ENCODE data around the gene ATMIN. TPM values are rescaled to one million over a fixed set of nuclear protein-coding genes. Genes with fewer than 3 reads are reported as not detected.

ATMIN gene
- total RNA-seq, 1 experiment from 2014 or later, result 44.2 TPM

DNA sequence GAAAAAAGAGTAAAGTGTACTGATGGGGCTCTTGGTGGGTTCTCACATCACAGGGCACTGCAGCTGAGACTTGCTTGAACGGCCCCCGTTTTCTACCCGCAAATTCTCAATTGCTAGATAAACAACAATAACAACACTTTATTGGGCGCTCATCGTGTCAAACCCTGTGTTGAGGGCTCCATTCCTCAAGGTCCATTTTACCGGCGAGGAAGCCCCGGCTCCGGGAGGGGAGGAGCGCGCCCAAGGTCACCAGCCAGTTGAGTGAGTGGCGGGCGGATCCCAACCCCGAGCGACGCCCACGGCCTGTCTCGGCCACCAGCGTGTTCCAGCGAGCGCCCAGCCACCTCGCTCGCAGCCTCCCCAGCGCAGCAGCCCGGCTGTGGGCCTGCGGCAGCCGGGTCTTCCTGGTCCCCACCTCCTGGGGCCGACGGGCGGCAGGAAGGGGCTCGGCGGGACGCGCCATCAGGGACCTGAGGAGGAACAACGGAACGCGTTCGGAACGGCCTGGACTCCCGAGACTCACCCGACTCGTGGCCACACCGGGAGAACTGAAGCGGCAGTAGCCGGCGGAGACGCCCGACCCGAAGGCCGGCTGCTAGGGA, 29.3 kb upstream of the ATMIN start:
- DNase-seq (ENCODE audit: low spot score), result peak; percentile 20

DNA sequence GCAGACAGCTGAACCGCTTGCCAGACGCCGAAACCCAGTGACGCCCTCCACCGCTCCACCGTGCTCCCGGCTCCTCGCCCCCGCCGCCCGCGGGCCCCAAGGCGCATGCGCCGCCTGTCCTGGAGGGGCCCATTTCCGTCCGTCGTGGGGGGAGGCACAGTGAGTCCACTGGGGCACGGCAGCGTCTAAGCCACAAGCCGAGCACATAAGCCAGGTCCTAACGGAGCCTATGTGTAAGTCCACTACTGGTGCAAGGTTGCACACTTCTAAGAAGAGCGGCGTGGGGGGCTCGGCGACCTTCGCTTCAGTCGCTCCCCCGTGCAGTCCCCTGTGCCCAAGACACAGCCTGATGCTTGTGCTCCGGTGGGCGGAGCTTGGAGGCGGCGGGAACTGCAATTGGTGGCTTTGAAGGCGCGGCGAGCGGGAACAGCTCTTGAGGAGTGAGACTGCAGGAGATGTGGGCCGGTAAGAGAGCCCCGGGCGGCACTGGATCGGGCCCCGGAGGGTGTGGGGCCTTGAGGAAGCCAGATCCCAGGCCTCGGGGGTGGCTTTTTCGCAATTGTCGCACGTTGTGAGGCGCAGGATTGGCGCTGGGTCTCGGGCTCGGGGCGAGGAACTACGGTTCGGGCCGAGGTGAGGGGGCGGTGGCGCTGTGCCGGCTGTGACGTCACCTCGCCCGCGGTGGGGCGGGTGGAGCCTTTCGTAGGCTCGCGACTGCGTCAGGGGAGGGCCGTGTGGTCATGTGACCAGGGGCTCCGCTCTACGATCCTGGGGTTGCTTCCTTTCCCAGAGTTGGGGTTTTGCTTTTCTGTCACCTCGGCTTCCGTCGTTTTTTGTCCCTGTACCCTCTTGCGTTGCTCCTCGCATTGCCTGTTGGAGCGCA, 28.6 kb upstream of the ATMIN start, which contains the start of the genes CENPN and CMC2:
Gene CENPN, plus strand, starts transcription at position 402 of the 883 bp plus-strand sequence. CDS start 4,726 bp downstream, outside the sequence.
Gene CMC2, minus strand, starts transcription at position 73 of the 883 bp plus-strand sequence. CDS start 9,491 bp downstream, outside the sequence.
- peak; percentile 97 for DNase-seq (ENCODE audit: low spot score)

DNA sequence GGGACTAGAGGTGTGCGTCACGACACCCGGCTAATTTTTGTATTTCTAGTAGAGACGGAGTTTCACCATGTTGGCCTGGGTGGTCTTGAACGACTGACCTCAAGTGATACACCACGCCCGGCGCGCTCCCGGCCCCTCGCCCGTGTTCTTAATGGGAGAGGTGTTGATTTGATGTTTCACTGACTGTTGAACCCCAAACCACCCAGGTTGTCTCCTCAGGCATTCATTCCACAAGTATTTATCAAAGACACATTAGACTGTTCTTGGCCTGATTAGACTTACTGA, 27.2 kb upstream of the ATMIN start:
- no peak for DNase-seq (ENCODE audit: low spot score)

DNA sequence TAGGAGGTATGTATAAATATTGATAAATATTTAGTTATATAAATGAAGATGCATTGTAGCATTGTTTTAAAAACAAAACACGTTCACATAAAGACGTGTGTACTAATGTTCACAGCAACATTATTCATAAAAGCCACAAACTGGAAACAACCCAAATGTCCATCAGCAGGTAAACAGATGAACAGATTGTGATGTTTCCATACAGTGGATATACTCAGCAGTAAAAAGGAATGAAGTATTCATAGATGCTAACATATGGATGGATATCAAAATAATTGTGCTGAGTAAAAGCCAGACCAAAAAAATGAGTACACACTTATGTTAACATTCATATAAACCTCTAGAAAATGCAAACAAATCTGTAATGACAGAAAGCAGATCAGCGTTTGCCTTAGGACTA, 22.7 kb upstream of the ATMIN start:
- DNase-seq (ENCODE audit: low spot score), result no peak

DNA sequence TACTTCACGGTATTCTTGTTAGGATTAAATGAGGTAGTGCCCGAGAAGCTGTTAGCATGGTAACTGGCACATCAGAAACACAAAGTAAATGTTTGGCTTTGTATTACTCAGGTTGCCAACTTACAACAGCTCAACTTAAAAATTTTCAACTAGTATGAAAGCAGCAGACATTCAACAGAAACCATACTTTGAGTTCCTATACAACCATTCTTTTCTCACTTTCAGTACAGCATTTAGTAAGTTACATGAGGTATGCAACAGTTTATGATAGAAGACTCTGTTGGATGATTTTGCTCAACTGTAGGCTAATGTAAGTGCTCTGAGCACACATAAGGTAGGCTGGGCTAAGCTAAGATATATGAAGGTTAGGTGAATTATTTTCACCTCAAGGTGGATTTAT, 21.0 kb upstream of the ATMIN start:
- no peak for DNase-seq (ENCODE audit: low spot score)

DNA sequence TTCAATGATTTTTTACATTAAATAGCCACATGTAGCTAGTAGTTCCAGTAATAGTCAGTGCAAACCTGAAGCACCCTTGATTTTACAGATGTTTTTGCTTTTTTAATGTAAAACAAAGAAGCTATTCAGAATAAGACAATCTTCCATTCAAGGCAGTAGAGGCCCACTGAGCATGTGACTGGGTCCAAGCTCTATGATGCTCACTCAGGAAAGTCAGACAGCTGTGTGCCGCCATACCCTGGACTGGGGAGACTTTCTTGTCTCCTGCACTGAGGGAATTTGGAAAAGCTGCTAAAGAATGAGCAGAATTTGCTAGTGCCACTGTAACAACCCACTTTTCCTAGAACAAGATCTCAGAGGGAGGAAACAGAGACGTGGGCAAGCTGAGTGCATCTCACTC, 17.1 kb upstream of the ATMIN start:
- no peak for DNase-seq (ENCODE audit: low spot score)

DNA sequence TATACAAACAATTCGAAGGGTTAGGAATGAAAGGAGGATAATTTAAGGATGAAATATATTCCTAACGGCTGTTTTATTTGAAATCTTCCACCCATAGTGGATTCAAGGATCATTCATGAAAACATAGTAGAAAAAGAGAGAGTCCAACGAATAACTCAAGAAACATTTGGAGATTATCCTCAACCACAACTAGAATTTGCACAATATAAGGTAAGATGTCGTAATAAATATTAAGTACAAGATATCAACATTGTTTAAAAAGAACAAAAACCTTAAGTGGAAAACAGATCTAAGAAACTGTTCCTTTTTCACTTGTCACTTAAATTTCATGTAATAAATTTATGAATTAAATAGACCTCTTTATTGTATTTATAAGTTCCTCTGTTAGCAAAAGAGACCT, 9.2 kb upstream of the ATMIN start:
- DNase-seq (ENCODE audit: low spot score), result no peak

DNA sequence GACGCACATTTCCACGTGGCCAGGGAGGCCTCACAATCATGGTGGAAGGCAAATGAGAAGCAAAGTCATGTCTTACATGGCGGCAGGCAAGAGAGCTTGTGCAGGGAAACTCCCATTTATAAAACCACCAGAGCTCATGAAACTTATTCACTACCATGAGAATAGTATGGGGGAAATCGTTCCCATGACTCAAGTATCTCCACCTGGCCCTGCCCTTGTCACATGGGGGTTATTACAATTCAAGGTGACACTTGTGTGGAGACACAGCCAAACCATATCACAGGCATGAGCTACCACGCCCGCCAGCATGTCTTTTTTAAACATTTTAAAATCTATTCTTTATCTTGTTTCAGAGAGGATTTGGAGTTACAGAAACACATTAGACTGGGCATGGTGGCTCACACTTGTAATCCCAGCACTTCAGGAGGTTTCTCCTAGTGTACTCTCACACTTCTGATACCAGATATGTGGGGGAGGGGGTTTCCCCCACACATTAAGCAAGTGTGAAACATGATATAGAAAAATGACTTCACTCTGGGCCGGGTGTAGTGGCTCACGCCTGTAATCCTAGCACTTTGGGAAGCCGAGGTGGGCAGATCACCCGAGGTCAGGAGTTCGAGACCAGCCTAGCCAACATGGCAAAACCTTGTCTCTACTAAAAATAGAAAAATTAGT, 5.6 kb upstream of the ATMIN start:
- DNase-seq (ENCODE audit: low spot score), result no peak

DNA sequence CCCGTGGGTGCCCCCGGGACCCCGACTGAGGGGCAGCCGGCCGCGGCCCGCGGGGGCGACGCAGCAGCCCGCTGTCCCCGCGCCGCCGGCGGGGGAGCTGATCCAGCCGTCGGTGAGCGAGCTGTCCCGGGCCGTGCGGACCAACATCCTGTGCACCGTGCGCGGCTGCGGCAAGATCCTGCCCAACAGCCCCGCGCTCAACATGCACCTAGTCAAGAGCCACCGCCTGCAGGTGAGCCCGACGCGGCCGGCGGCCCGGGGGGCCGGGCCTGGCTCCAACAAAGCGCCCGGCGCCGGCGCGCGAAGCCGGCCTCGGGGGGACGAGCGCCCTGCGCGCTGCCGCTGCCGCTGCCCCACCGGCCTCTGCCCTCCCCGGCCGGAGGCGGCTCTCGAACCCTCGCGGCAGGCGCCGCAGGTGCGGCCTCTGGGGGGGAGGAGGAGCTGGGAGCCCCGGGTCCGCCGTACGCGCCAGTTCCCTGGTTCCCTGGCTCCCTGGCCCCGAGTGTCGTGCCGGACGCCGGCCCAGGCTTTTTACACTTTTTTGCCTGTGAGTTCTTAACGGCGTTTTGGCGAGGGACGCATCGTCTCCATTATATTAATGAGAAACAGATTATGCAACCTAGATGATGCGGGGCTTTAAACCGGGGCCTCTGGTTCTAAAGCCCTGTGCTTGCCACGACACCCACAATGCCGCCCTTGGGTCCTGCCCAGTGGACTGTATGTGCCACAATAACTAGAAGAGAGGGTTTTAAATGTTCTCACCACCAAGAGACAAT, 521 bp downstream of the ATMIN start:
- DNase-seq (ENCODE audit: low spot score), result no peak

DNA sequence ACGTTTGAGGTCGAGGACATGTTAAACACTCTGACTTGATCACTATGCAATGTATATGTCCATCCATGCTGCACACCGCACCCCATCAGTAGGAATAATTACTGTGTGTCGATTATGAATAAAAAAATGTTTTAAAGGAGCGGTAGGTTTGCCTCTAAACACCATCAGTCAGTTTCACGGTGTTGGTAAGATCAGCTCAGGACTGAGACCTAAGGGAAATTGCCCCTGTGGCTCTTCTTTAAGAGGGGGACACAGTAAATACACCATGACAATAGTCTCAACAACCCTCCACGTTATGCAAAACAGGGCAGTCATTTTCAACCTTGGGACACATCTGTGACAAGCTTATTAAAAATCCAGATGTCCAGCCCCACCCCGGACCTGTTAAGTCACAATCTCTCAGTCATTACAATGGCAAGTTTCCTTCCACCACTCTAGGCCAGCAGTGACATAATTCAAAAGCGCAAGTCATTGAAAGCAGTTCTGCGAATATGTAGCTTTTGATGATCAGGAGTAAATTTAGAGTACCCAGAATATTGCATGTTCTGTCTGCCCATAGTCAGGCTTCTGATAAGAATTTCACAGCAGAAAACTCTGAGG, 1.2 kb downstream of the ATMIN start:
- no peak for DNase-seq (ENCODE audit: low spot score)

DNA sequence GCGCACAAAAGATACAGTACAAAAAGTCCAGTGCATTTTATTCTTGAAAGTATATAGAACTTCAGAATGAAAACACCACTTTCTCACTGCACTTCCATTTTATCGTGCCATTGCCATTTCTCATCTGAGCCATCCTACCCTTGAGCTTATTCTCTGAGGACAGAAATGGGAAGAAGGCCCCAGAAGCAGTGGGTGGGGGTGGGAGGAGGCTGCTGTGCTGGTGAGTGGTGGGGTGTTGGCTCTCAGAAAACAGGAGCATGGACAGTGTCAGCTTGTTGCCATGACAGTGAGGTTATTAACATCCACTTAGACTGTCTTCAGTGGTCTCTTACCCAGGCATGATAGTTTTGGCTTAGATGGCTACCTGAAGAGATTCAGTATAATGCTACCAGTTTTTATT, 4.5 kb downstream of the ATMIN start:
- no peak for DNase-seq (ENCODE audit: low spot score)

DNA sequence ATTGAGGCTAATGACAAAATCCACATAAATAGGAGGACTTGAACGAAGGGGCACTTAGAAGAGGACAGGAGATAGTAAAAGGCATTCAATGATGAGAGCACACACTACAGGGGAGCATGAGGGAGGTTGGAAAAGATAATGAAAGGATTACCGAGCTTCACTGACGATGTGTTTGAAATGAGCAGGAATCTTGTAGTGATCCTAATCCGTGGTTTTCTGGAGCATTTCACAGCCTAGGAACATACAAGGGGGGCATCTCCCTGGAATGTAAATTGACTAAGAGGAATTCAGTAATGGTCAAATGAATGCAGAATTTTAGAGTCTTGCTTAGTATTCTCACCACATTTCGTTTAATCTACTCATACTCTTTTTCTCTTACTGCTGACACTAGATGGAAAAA, 5.2 kb downstream of the ATMIN start:
- DNase-seq (ENCODE audit: low spot score), result no peak

DNA sequence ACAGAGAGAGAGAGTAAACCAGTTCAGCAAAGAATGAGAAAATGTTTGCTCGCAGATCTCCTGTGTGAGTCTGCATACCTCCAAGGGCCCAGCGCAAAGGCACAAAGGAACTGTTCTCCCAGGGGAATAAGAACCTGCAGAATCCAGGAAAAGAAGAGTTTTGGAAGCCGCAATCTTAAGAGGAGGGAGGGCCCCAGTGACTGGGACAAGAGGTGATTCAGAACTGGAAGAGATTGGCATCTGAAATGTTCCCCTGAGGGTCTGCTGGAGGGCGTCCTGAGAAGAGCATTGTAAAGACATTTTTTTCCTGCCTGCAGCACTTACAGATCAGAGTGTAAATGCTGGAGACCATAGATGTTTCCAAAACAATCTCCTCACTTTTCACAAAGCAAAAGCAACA, 6.1 kb downstream of the ATMIN start:
- DNase-seq (ENCODE audit: low spot score), result no peak

DNA sequence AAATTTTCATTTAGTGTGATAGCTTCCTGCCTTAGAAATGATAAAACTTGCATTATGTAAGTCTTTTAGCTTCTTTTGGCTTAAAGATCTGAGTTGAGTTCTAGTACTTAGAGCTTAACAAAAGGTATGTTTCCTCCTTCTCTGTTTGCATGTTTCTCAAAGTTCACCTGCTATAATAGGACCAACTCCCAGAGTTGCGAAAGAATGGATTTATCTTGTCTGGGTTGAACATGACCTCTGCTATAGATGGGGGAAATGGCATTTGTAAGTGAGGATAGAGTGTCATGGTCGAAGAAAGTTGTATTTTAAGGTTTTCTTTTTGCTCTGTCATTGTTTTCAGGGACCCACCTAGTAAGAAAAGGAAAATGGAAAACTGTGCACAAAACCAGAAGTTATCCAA, 7.2 kb downstream of the ATMIN start:
- no peak for DNase-seq (ENCODE audit: low spot score)

DNA sequence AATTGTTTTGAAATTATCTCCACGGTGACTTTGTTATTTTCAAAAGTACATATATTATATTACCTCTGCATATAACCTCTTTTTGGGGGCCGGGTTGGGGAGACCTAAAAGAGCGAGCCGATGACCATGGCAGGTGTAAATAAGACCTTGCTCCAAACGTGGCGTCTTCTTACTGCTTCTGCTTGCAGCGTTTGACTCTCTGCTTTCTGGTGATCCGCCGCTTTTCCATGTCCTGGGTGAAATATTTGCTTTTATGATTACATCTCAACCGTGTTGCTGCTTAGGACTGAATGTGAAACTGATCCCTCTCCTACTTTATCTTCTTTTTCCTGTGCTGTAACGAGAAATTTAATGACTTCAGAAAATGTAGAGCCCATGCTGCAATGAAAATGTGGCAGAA, 18.1 kb downstream of the ATMIN start:
- no peak for DNase-seq (ENCODE audit: low spot score)

DNA sequence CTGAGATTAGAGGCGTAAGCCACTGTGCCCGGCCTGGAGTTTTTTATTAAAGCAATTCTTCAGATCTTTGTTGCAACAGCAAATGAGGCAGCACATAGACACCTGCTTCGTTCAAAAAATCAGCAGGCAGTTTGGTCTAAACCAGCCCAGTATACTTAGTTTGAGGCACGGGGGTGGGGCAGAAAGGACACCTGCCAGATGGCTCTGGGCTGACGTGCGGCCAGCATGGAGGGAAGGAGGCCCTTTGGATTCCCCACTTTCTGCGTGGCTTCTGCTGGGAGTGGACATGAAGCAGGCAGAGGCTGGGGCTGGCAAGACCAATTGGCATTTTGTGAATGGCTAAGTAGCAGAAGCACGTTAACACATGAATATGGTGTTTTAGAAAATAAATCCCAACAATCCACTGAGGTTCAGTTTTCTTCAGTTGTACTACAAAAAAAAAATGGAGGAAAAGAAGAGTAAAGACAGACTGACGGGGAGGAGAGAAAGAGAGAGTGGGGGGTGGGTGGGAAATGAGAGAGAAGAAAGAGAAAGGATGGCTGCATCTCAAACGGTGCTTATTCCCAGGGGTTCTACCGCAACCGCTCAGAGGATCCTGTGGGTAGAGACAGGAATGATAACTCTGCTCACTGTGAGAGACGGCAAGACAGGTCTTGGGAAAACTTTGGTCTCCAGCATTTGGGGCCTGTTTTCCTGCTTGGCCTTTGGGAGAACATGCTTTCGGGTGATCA, 25.1 kb downstream of the ATMIN start:
- no peak for DNase-seq (ENCODE audit: low spot score)

DNA sequence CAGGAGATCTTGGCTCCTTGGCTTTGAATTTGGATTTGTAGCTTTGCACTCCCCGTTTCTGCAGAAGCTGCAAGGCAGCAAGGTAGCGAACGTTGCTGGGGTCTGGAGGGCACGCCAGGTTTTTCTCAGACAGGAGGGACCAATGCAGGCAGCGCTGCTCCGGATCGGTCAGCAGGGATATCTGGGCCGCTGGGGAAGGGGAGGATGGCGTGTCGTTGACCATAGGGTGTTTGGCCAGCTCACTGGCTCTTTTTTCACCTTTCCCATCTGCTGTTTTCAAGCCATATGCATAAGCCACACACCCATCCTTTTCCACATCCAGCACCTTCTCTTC, 25.6 kb downstream of the ATMIN start:
- no peak for DNase-seq (ENCODE audit: low spot score)

DNA sequence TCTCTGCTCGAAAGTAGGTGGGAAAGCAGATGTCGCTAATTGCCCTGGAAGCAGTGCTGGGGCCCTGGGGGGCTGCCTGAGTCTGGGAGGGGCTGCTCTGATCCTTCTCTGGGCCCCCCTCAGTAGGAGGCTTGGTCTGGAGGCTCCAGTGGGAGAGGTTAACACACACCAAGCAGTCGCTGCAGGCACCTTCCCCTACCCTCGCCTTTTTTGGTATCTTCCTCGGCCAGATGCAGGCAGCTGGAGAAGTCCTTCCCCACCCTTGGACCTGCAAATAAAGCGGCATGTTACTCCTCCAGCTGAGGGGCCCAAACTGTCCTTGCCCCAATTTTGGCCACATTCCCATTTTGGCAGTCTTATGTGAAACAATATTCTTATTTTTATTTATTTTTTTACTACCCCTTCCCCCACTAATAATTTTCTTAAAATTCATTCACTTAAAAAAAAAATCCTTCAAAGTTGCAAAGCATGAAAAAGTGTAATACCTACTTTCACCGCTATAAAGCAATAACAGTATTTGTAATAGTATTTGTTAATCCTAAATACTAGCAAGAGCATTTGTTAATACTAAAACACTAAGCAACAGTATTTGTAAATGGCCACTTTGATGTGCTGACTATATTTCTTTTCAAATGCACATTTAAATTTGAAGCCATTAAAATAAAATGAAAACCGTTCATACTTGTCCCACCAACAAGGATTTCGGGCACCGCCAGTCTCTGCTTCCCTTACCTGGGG, 26.4 kb downstream of the ATMIN start:
- DNase-seq (ENCODE audit: low spot score), result no peak

DNA sequence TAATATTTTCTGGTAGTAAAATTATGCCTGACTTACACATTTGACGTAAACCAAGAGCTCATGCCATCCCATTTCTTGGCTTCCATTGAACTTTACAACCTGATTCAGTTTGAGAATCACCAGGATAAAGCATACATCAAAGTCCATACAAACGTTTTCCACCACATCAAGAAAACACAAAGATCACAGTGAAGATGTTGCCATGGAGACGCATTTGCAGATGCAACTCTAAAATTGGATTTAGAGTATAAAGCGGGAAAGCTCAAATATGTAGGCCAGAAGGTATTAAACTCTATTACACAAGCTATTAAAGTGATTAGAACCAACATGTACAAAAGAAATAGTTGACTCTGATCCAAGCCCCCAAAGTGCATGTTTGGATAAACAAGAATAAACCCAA, 31.0 kb downstream of the ATMIN start:
- no peak for DNase-seq (ENCODE audit: low spot score)

DNA sequence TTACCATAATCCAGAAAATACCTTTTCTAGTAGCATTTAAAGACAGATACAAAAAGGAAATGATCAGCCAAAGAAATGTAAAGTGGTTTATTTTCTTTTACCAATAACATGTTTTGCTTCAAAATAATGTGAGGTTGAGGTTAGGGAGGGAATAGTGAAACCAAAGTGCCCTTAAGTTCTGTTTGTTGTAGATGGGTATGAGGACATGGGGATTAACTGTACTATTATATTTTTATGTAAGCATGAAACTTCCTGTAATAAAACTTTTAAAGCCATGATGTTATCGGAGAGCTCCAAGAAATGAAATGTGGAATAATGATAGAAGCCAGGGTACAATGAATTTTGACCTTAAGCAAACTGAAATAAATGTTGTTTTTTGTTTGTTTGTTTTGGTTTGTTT, 31.5 kb downstream of the ATMIN start:
- DNase-seq (ENCODE audit: low spot score), result no peak

DNA sequence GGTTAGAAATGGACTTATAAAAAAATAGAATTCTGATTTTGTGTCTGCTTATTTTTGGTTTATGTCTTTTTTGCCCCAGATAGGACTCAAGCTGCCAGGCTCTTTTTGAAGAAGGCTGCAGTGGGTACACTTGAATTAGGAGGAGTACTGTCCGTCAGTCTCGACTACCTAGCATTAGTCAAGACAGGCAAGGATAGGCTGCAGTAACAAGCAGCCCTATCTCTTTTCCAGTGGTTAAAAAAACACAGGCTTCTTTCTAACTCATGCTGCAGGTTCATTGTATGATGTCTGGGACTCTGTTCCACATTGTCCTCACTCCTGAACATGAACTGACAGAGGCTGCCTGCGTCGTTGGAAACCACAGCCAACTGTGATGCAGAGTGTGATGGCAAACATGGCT, 33.4 kb downstream of the ATMIN start:
- no peak for DNase-seq (ENCODE audit: low spot score)
